CD14-positive monocyte (primary cell): Measurements from ENCODE around the gene PKMYT1. TPM values are rescaled to one million over a fixed set of nuclear protein-coding genes. Genes with fewer than 3 reads are reported as not detected.
A peak's percentile ranks its signal among the peaks of the same experiment; 100 is the strongest.

Experiments
- DNase-seq, 3 donors: peaks; one replicate each; pipeline ENCODE4 v3.0.0-alpha.2; 2011 to 2022
- H2AFZ ChIP-seq: 2 replicates; pipeline ENCODE4 v1.6.0; 2012; ENCODE audit warnings: mild to moderate bottlenecking, low read depth, low read length, inconsistent platforms; ENCODE audit not compliant: insufficient read depth, poor library complexity, severe bottlenecking
- H3K27ac ChIP-seq, 2 donors: 1 replicate in 1 of 2; 2 replicates in 1 of 2; pipeline ENCODE4 v1.5.1; 2012 to 2013; ENCODE audit warnings: low read length in 2 of 2, control low read depth in 1 of 2, inconsistent platforms in 1 of 2, low read depth in 1 of 2, mild to moderate bottlenecking in 1 of 2
- H3K27me3 ChIP-seq, 2 donors: one replicate each; pipeline versions ENCODE4 v1.6.0 to v1.6.1; 2011 to 2013; ENCODE audit warnings: low read length in 2 of 2; ENCODE audit not compliant: control insufficient read depth in 2 of 2, insufficient read depth in 2 of 2
- H3K36me3 ChIP-seq, 2 donors: replicated peaks in 1 of 2; 1 replicate in 1 of 2; 2 replicates in 1 of 2; pipeline versions ENCODE4 v1.5.1 to v1.6.1; 2012 to 2013; ENCODE audit warnings: low read length in 2 of 2, control low read depth in 1 of 2, inconsistent platforms in 1 of 2, mild to moderate bottlenecking in 1 of 2; ENCODE audit not compliant: insufficient read depth in 2 of 2, control insufficient read depth in 1 of 2
- H3K4me1 ChIP-seq, 2 donors: 1 replicate in 1 of 2; 2 replicates in 1 of 2; pipeline versions ENCODE4 v1.5.1 to v1.6.1; 2012 to 2013; ENCODE audit warnings: low read length in 2 of 2, control low read depth in 1 of 2, inconsistent platforms in 1 of 2, mild to moderate bottlenecking in 1 of 2, moderate library complexity in 1 of 2; ENCODE audit not compliant: insufficient read depth in 2 of 2, control insufficient read depth in 1 of 2
- H3K4me2 ChIP-seq: replicated peaks from 2 replicates; pipeline ENCODE3; 2012; ENCODE audit warnings: low read length, moderate library complexity, mild to moderate bottlenecking; ENCODE audit not compliant: poor library complexity, severe bottlenecking; ENCODE audit errors: extremely low read depth
- H3K4me3 ChIP-seq, 3 experiments: fragments of 200-600 bp in 1 of 3; sonication (generic) in 1 of 3; replicated peaks in 1 of 3; 1 replicate in 2 of 3; 2 replicates in 1 of 3; pipeline ENCODE4 v1.5.1; 2011 to 2013; ENCODE audit warnings: low read length in 3 of 3, mild to moderate bottlenecking in 3 of 3, control low read depth in 2 of 3, low read depth in 2 of 3, inconsistent platforms in 1 of 3, moderate library complexity in 1 of 3
- H3K79me2 ChIP-seq: 2 replicates; pipeline ENCODE4 v1.6.0; 2012; ENCODE audit warnings: mild to moderate bottlenecking, control low read depth, inconsistent platforms, low read length, moderate library complexity; ENCODE audit not compliant: insufficient read depth
- H3K9ac ChIP-seq: 2 replicates; pipeline ENCODE4 v1.6.0; 2017; ENCODE audit warnings: low read length, mild to moderate bottlenecking; ENCODE audit not compliant: insufficient read depth, poor library complexity, severe bottlenecking
- H3K9me3 ChIP-seq, 2 donors: replicated peaks in 1 of 2; 1 replicate in 1 of 2; 2 replicates in 1 of 2; pipeline versions ENCODE4 v1.5.1 to v1.6.1; 2012 to 2013; ENCODE audit warnings: low read length in 2 of 2, control low read depth in 1 of 2; ENCODE audit not compliant: control insufficient read depth in 1 of 2, insufficient read depth in 1 of 2
- H4K20me1 ChIP-seq: 2 replicates; pipeline ENCODE4 v1.6.0; 2012; ENCODE audit warnings: mild to moderate bottlenecking, low read length, control low read depth, moderate library complexity; ENCODE audit not compliant: insufficient read depth
- H3K27ac Mint-ChIP-seq, 7 donors: one replicate each; pipeline ENCODE4 v1.8.0; 2020; ENCODE audit warnings: mild to moderate bottlenecking in 7 of 7, mixed read lengths in 7 of 7, moderate library complexity in 6 of 7, inconsistent platforms in 2 of 7
- H3K27me3 Mint-ChIP-seq, 3 donors: one replicate each; pipeline ENCODE4 v1.8.0; 2021 to 2022; ENCODE audit warnings: low read depth in 3 of 3, mild to moderate bottlenecking in 3 of 3, mixed read lengths in 3 of 3, moderate library complexity in 3 of 3, inconsistent platforms in 1 of 3
- H3K36me3 Mint-ChIP-seq, 2 donors: one replicate each; pipeline ENCODE4 v1.8.0; 2020; ENCODE audit warnings: mixed read lengths in 2 of 2, inconsistent platforms in 1 of 2, mild to moderate bottlenecking in 1 of 2
- H3K4me1 Mint-ChIP-seq: one replicate; pipeline ENCODE4 v1.8.0; 2020; ENCODE audit warnings: mild to moderate bottlenecking, mixed read lengths
- H3K4me3 Mint-ChIP-seq, 2 donors: one replicate each; pipeline ENCODE4 v1.8.0; 2020; ENCODE audit warnings: mild to moderate bottlenecking in 2 of 2, mixed read lengths in 2 of 2, moderate library complexity in 1 of 2
- H3K9me3 Mint-ChIP-seq, 7 donors: one replicate each; pipeline ENCODE4 v1.8.0; 2020 to 2022; ENCODE audit warnings: mixed read lengths in 7 of 7, mild to moderate bottlenecking in 6 of 7, moderate library complexity in 6 of 7, inconsistent platforms in 2 of 7
- WGBS: methylation state at CpG from one replicate; pipeline ENCODE4 v1.1.5; 2013; ENCODE audit warnings: missing lambda C conversion rate; ENCODE audit not compliant: insufficient coverage; 5-methylcytosine and 5-hydroxymethylcytosine counted together
- intact Hi-C, 2 donors: fragments of 100-400 bp; cut with micrococcal nuclease; formaldehyde crosslinking; loops; one replicate each; pipeline versions ENCODE4 v1.15.0 to v1.15.1; 2023
- polyA plus RNA-seq, 3 donors: library from polyadenylated mRNA; depleted of rRNA in 1 of 3; unstranded in 2 of 3; stranded (reverse) in 1 of 3; fragments of 300-500 nt in 2 of 3; fragments of >200 nt in 1 of 3; fragmentation: Illumina TruSeq in 2 of 3; gene quantifications; 1 replicate in 2 of 3; 2 replicates in 1 of 3; pipeline ENCODE4 v1.2.3, GENCODE V29; 2012 to 2021
- TF ChIP-seq, protein P1 (sequence below): fragments of 200-600 bp; IDR thresholded peaks from one replicate; pipeline ENCODE4 v1.8.0; 2022; ENCODE audit warnings: antibody characterized with exemption, mild to moderate bottlenecking

PKMYT1 gene
- polyA plus RNA-seq, 3 donors = 0.39 to 3.2 (median 3.0) TPM

GRCh38 chr16:3014971-3015370 lies 34.7 kb upstream of the PKMYT1 start:
- H2AFZ ChIP-seq = no peak overlapping the region
- H3K9me3 ChIP-seq = no peaks in the 10 kb centered on the region
- DNase-seq = no peak
- peaks cover 0 to 3% (median 0%) of the 10 kb centered on the region in 7 donors for H3K9me3 Mint-ChIP-seq
- TF ChIP-seq, protein P1, sequence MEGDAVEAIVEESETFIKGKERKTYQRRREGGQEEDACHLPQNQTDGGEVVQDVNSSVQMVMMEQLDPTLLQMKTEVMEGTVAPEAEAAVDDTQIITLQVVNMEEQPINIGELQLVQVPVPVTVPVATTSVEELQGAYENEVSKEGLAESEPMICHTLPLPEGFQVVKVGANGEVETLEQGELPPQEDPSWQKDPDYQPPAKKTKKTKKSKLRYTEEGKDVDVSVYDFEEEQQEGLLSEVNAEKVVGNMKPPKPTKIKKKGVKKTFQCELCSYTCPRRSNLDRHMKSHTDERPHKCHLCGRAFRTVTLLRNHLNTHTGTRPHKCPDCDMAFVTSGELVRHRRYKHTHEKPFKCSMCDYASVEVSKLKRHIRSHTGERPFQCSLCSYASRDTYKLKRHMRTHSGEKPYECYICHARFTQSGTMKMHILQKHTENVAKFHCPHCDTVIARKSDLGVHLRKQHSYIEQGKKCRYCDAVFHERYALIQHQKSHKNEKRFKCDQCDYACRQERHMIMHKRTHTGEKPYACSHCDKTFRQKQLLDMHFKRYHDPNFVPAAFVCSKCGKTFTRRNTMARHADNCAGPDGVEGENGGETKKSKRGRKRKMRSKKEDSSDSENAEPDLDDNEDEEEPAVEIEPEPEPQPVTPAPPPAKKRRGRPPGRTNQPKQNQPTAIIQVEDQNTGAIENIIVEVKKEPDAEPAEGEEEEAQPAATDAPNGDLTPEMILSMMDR = no peak
- WGBS = 94% methylated on average over 2 of the region's 6 CpGs
- no peak overlapping the region for H3K4me3 Mint-ChIP-seq
- H3K4me1 Mint-ChIP-seq = peaks cover 18% of the 10 kb centered on the region
- H3K9ac ChIP-seq = no peak overlapping the region
- H3K4me1 ChIP-seq = peaks cover 15 to 19% of the 10 kb centered on the region in 2 donors
- no peaks in the 10 kb centered on the region for H3K79me2 ChIP-seq
- H3K36me3 ChIP-seq = no peaks in the 10 kb centered on the region
- H3K27me3 Mint-ChIP-seq = peaks cover 47 to 69% (median 54%) of the 10 kb centered on the region in 3 donors
- H3K4me3 ChIP-seq = no peak overlapping the region
- intact Hi-C loops = loop anchor here in 1 of 2 donors (2.0 kb wide), 1 partner anchor 14 kb away; no protein-coding TSS in a partner anchor
- no peak overlapping the region for H3K27ac Mint-ChIP-seq
- no peak overlapping the region for H3K27ac ChIP-seq
- H3K27me3 ChIP-seq = peaks cover 0 to 51% of the 10 kb centered on the region in 2 donors
- H4K20me1 ChIP-seq = no peaks in the 10 kb centered on the region
- no peak overlapping the region for H3K4me2 ChIP-seq
- H3K36me3 Mint-ChIP-seq = no peaks in the 10 kb centered on the region

- Histone ChIP-seq H3K27me3 (peaks cover 0 to 50% of the 10 kb centered on the region in 2 donors), H3K9me3 (no peaks in the 10 kb centered on the region), H4K20me1 (no peaks in the 10 kb centered on the region), H2AFZ (no peak overlapping the region), H3K9ac (no peak overlapping the region), H3K79me2 (no peaks in the 10 kb centered on the region), H3K4me3 (no peak overlapping the region), H3K4me2 (no peak overlapping the region), H3K4me1 (peaks cover 12 to 20% of the 10 kb centered on the region in 2 donors), H3K36me3 (no peaks in the 10 kb centered on the region), H3K27ac (no peak overlapping the region)
- DNase-seq = no peak
- TF ChIP-seq, protein P1 = no peak
- intact Hi-C loops = loop anchor here in 1 of 2 donors (2.0 kb wide), 1 partner anchor 13 kb away; no protein-coding TSS in a partner anchor
- Mint-ChIP-seq H3K4me1 (peaks cover 19% of the 10 kb centered on the region), H3K9me3 (peaks cover 0 to 2% (median 0%) of the 10 kb centered on the region in 7 donors), H3K36me3 (no peaks in the 10 kb centered on the region), H3K4me3 (peak overlapping the region in 1 of 2 donors; percentile 55), H3K27me3 (peaks cover 43 to 64% (median 49%) of the 10 kb centered on the region in 3 donors), H3K27ac (no peak overlapping the region)
- WGBS = 94% methylated on average over 8 of the region's 12 CpGs
Measured at GRCh38 chr16:3013998-3014690, 33.9 kb upstream of the PKMYT1 start.
